HCT116 (cell line): ENCODE data around the gene NRXN2. TPM values are rescaled to one million over a fixed set of nuclear protein-coding genes. Genes with fewer than 3 reads are reported as not detected.

Experiments used
- ATAC-seq: fragments of 200-7000 bp; cut with Tn5 transposase; 2 replicates; pipeline ENCODE4 v1.9.1; 2020; ENCODE audit warnings: mild to moderate bottlenecking, moderate library complexity
- BruUV-seq: library from RNA; stranded (reverse); fragments of 400-500 nt; replicated peaks from 2 replicates; lab custom pipeline; 2021; lab: Mats Ljungman, UMichigan
- CTCF ChIA-PET: fragments of 300-600 bp; sonication (Branson Sonifier 250); formaldehyde crosslinking; loops from one replicate; lab custom pipeline; 2021; ENCODE audit warnings: antibody characterized with exemption; lab: Charles Lee
- POLR2A ChIA-PET: fragments of 300-600, 350-600 bp; sonication (Branson Sonifier 250); formaldehyde crosslinking; loops from one replicate; lab custom pipeline; 2021; ENCODE audit warnings: antibody characterized with exemption; lab: Charles Lee
- RAD21 ChIA-PET, 2 experiments: fragments of 300-600 bp; sonication (Branson Sonifier 250); formaldehyde crosslinking; loops; one replicate each; lab custom pipeline; 2023; ENCODE audit warnings: low total read pairs in 2 of 2; ENCODE audit not compliant: uncharacterized antibody in 2 of 2, unreplicated experiment in 2 of 2, low non-redundant PET in 1 of 2; lab: Charles Lee
- DNase-seq: peaks from one replicate; pipeline ENCODE4 v3.0.0-alpha.2; 2010; ENCODE audit warnings: low read depth, low spot score
- H2AFZ ChIP-seq: fragments of 200-600 bp; shearing (Covaris generic), sonication (generic); 2 replicates; pipeline ENCODE4 v1.6.1; 2017; ENCODE audit warnings: low read depth, mixed run types, mixed read lengths, antibody characterized with exemption, low read length; ENCODE audit not compliant: poor library complexity, severe bottlenecking
- H3K27ac ChIP-seq: 2 replicates; pipeline ENCODE4 v1.5.1; 2012; ENCODE audit warnings: low read depth, low read length
- H3K27me3 ChIP-seq: fragments of 200-600 bp; sonication (generic); 2 replicates; pipeline ENCODE4 v1.6.1; 2016; ENCODE audit warnings: mixed run types, low read length, mixed read lengths; ENCODE audit not compliant: insufficient read depth
- H3K36me3 ChIP-seq, 2 experiments: fragments of 200-500 bp in 1 of 2; fragments of 200-600 bp in 1 of 2; sonication (Bioruptor generic) in 1 of 2; sonication (generic) in 1 of 2; 2 replicates each; pipeline versions ENCODE4 v1.5.1 to v1.6.1; 2014 to 2016; ENCODE audit warnings: low read length in 2 of 2, inconsistent platforms in 1 of 2, mixed read lengths in 1 of 2, mixed run types in 1 of 2; ENCODE audit not compliant: insufficient read depth in 2 of 2, control insufficient read depth in 1 of 2
- H3K4me1 ChIP-seq, 2 experiments: fragments of 200-600 bp in 1 of 2; sonication (generic) in 1 of 2; 2 replicates each; pipeline versions ENCODE4 v1.5.1 to v1.6.1; 2012 to 2017; ENCODE audit warnings: low read length in 2 of 2, inconsistent platforms in 1 of 2, mild to moderate bottlenecking in 1 of 2, mixed read lengths in 1 of 2, mixed run types in 1 of 2, moderate library complexity in 1 of 2; ENCODE audit not compliant: insufficient read depth in 2 of 2, control insufficient read depth in 1 of 2
- H3K4me2 ChIP-seq: fragments of 200-600 bp; sonication (generic); 2 replicates; pipeline ENCODE4 v1.6.1; 2017; ENCODE audit warnings: mixed run types, low read length, mixed read lengths
- H3K4me3 ChIP-seq, 2 experiments: fragments of 200-600 bp in 1 of 2; sonication (generic) in 1 of 2; replicated peaks in 1 of 2; 2 replicates each; pipeline ENCODE4 v1.5.1; 2011 to 2016; ENCODE audit warnings: low read length in 2 of 2, control low read depth in 1 of 2, low read depth in 1 of 2, mild to moderate bottlenecking in 1 of 2, mixed read lengths in 1 of 2, mixed run types in 1 of 2
- H3K79me2 ChIP-seq: fragments of 200-600 bp; sonication (generic); 2 replicates; pipeline ENCODE4 v1.6.1; 2017; ENCODE audit warnings: mild to moderate bottlenecking, mixed run types, low read length, moderate library complexity, mixed read lengths; ENCODE audit not compliant: insufficient read depth
- H3K9ac ChIP-seq: fragments of 200-600 bp; sonication (generic); 2 replicates; pipeline ENCODE4 v1.6.1; 2016; ENCODE audit warnings: low read length, mixed read lengths
- H3K9me2 ChIP-seq: fragments of 200-600 bp; sonication (generic), shearing (Covaris generic); 2 replicates; pipeline ENCODE4 v1.6.1; 2017; ENCODE audit warnings: mixed run types, mild to moderate bottlenecking, moderate library complexity; ENCODE audit not compliant: insufficient read depth
- H3K9me3 ChIP-seq, 2 experiments: fragments of 200-500 bp in 1 of 2; fragments of 200-600 bp in 1 of 2; sonication (Bioruptor generic) in 1 of 2; sonication (generic) in 1 of 2; 2 replicates each; pipeline ENCODE4 v1.6.1; 2014 to 2017; ENCODE audit warnings: low read length in 2 of 2, mixed read lengths in 2 of 2, inconsistent platforms in 1 of 2, low read depth in 1 of 2, mild to moderate bottlenecking in 1 of 2, mixed run types in 1 of 2, moderate library complexity in 1 of 2; ENCODE audit not compliant: control insufficient read depth in 1 of 2, insufficient read depth in 1 of 2
- H4K20me1 ChIP-seq: fragments of 200-600 bp; sonication (generic), shearing (Covaris generic); 2 replicates; pipeline ENCODE4 v1.6.1; 2017; ENCODE audit warnings: mixed run types, mild to moderate bottlenecking, moderate library complexity; ENCODE audit not compliant: insufficient read depth
- ATF3 ChIP-seq: IDR thresholded peaks from 2 replicates; pipeline ENCODE4 v1.6.1; 2012
- CBX3 ChIP-seq: IDR thresholded peaks from 2 replicates; pipeline ENCODE4 v1.6.1; 2012; ENCODE audit warnings: low read depth
- EGR1 ChIP-seq: IDR thresholded peaks from 2 replicates; pipeline ENCODE4 v1.6.1; 2012; ENCODE audit warnings: low read depth
- ELF1 ChIP-seq: IDR thresholded peaks from 2 replicates; pipeline ENCODE4 v1.6.1; 2012; ENCODE audit warnings: low read depth, borderline replicate concordance
- FOSL1 ChIP-seq: IDR thresholded peaks from 2 replicates; pipeline ENCODE4 v1.6.1; 2012; ENCODE audit warnings: low read depth
- JUND ChIP-seq: IDR thresholded peaks from 2 replicates; pipeline ENCODE4 v1.6.1; 2012
- POLR2AphosphoS5 ChIP-seq: IDR thresholded peaks from 2 replicates; pipeline ENCODE4 v1.6.1; 2011; ENCODE audit warnings: mild to moderate bottlenecking, low read depth, low read length, moderate library complexity
- RAD21 ChIP-seq: IDR thresholded peaks from 2 replicates; pipeline ENCODE4 v1.6.1; 2012; ENCODE audit warnings: low read depth, mild to moderate bottlenecking
- REST ChIP-seq: IDR thresholded peaks from 2 replicates; pipeline ENCODE4 v1.6.1; 2012; ENCODE audit warnings: low read depth
- SIN3A ChIP-seq: IDR thresholded peaks from 2 replicates; pipeline ENCODE4 v1.6.1; 2012; ENCODE audit warnings: low read depth
- SP1 ChIP-seq: IDR thresholded peaks from 2 replicates; pipeline ENCODE4 v1.6.1; 2012; ENCODE audit warnings: low read depth
- TCF7L2 ChIP-seq: IDR thresholded peaks from 2 replicates; pipeline ENCODE4 v1.7.0; 2011; ENCODE audit warnings: borderline replicate concordance, inconsistent platforms; ENCODE audit not compliant: insufficient read depth, insufficient read length; ENCODE audit errors: extremely low read depth
- YY1 ChIP-seq: IDR thresholded peaks from 2 replicates; pipeline ENCODE4 v1.6.1; 2011; ENCODE audit warnings: low read length, low read depth, moderate library complexity, mild to moderate bottlenecking; ENCODE audit not compliant: insufficient replicate concordance; ENCODE audit errors: extremely low read depth
- ZBTB33 ChIP-seq: IDR thresholded peaks from 2 replicates; pipeline ENCODE4 v1.6.1; 2011; ENCODE audit warnings: mild to moderate bottlenecking, low read length, moderate library complexity; ENCODE audit not compliant: insufficient replicate concordance; ENCODE audit errors: extremely low read depth
- ZFX ChIP-seq: fragments of 450-650 bp; IDR thresholded peaks from 2 replicates; pipeline ENCODE4 v1.6.1; 2017
- ZNF274 ChIP-seq: fragments of 200-500 bp; sonication (Bioruptor generic); IDR thresholded peaks from 2 replicates; pipeline ENCODE4 v1.6.1; 2014; ENCODE audit warnings: mild to moderate bottlenecking, low read depth, low read length, inconsistent platforms
- intact Hi-C: fragments of 100-400 bp; cut with micrococcal nuclease; formaldehyde crosslinking; loops from 2 replicates; pipeline ENCODE4 v1.10.0; 2022
- total RNA-seq: library from RNA; stranded (reverse); gene quantifications from one replicate; pipeline ENCODE4 v1.2.1, GENCODE V29; 2021; ENCODE audit not compliant: unreplicated experiment

The NRXN2 gene
- total RNA-seq, 1 experiment from 2014 or later = 1.5 TPM

GRCh38 chr11:64667154-64667745, 55.7 kb downstream of the NRXN2 start:
- DNase-seq = no peak
- Histone ChIP-seq H3K36me3 (no peaks in the 10 kb centered on the region), H3K79me2 (no peaks in the 10 kb centered on the region), H3K4me3 (no peak overlapping the region), H2AFZ (no peak overlapping the region), H3K4me1 (peaks cover 0 to 6% of the 10 kb centered on the region in 2 experiments; a peak in 1 of 4 replicates), H3K27ac (no peak overlapping the region), H3K4me2 (no peak overlapping the region), H3K9ac (no peak overlapping the region), H3K9me2 (no peaks in the 10 kb centered on the region), H3K27me3 (no peaks in the 10 kb centered on the region; the same call in 1 of the 2 replicates), H3K9me3 (no peaks in the 10 kb centered on the region), H4K20me1 (no peaks in the 10 kb centered on the region)
- BruUV-seq = no TSS peak
- POLR2A ChIA-PET = no interaction called here
- CTCF ChIA-PET = no interaction called here
- TF ChIP-seq SP1 (no peak), ATF3 (no peak), ZBTB33 (no peak), JUND (no peak), SIN3A (no peak), POLR2AphosphoS5 (no peak), YY1 (no peak), CBX3 (no peak), EGR1 (no peak), ZNF274 (no peak), ZFX (no peak), FOSL1 (no peak), RAD21 (no peak), TCF7L2 (no peak), REST (no peak), ELF1 (no peak)
- RAD21 ChIA-PET = no interaction called here
- intact Hi-C loops = no loop called here
- ATAC-seq = no peak
